ENCODE results near the gene AKAP8L. TPM values are rescaled to one million over a fixed set of nuclear protein-coding genes. Genes with fewer than 3 reads are reported as not detected.

Gene AKAP8L
- total and polyA plus RNA-seq, 12 donors, result 45.2 to 140 (median 63.1) TPM

- TF ChIP-seq CTCF (IDR thresholded peaks at IDR 0.05), result peak in 5 of 9 donors; percentile 7 to 19 (median 14)
- H3K4me3 ChIP-seq, result no peak overlapping the region
- DNase-seq (no peak), ATAC-seq (no peak)
- 81 to 83% methylated on average over 17 of the region's 17 CpGs for WGBS, 2 donors
- H3K27me3 ChIP-seq, result peaks cover 27 to 52% (median 39%) of the 10 kb centered on the region in 7 donors
- H3K9me3 ChIP-seq, result no peaks in the 10 kb centered on the region
- H3K27ac ChIP-seq, result no peak overlapping the region
- H3K4me1 ChIP-seq, result peaks cover 2 to 23% (median 17%) of the 10 kb centered on the region in 9 donors
- H3K36me3 ChIP-seq, result peaks cover 0 to 56% (median 0%) of the 10 kb centered on the region in 9 donors
- intact Hi-C loops (cut with DNase I), result loop anchor here in 3 of 10 donors (5.0 to 10.0 kb wide), 4 partner anchors 37 to 349 kb away; partner anchors contain the start of genes AKAP8L (in 1 of the 3) and SYDE1 (in 1 of the 3)
Measured at GRCh38 chr19:15453906-15454860, 35.4 kb upstream of the AKAP8L start.

- peaks cover 4 to 33% (median 25%) of the 10 kb centered on the region in 9 donors for H3K4me1 ChIP-seq
- WGBS, 2 donors, result 15% methylated on average over 44 of the region's 44 CpGs
- intact Hi-C loops (cut with DNase I), result loop anchor here in 3 of 10 donors (5.0 to 10.0 kb wide), 4 partner anchors 36 to 348 kb away; partner anchors contain the start of genes AKAP8L (in 1 of the 3) and SYDE1 (in 1 of the 3)
- peaks cover 27 to 44% (median 34%) of the 10 kb centered on the region in 7 donors for H3K27me3 ChIP-seq
- no peaks in the 10 kb centered on the region for H3K9me3 ChIP-seq
- ATAC-seq (peak in 6 of 8 donors; percentile 14 to 40 (median 28)), DNase-seq (peak in 1 of 2 donors; percentile 52)
- TF ChIP-seq CTCF (IDR thresholded peaks at IDR 0.05), result peak in 7 of 9 donors; percentile 9 to 57 (median 41)
- H3K4me3 ChIP-seq, result peak overlapping the region; percentile 34 to 60 (median 56)
- peak overlapping the region in 9 of 10 donors; percentile 14 to 90 (median 59) for H3K27ac ChIP-seq
- peaks cover 0 to 52% (median 0%) of the 10 kb centered on the region in 9 donors for H3K36me3 ChIP-seq
Measured at GRCh38 chr19:15453091-15453578, 34.3 kb upstream of the AKAP8L start.

- ATAC-seq (peak; percentile 62 to 89 (median 82)), DNase-seq (peak; percentile 91 to 93)
- WGBS, 2 donors, result 8 to 17% methylated on average over 35 to 37 of the region's 37 CpGs
- no peaks in the 10 kb centered on the region for H3K9me3 ChIP-seq
- H3K27ac ChIP-seq, result peak overlapping the region in 9 of 10 donors; percentile 14 to 90 (median 59)
- peaks cover 4 to 33% (median 25%) of the 10 kb centered on the region in 9 donors for H3K4me1 ChIP-seq
- intact Hi-C loops (cut with DNase I), result loop anchor here in 3 of 10 donors (5.0 to 10.0 kb wide), 4 partner anchors 35 to 348 kb away; partner anchors contain the start of genes AKAP8L (in 1 of the 3) and SYDE1 (in 1 of the 3)
- peaks cover 22 to 37% (median 28%) of the 10 kb centered on the region in 7 donors for H3K27me3 ChIP-seq
- TF ChIP-seq CTCF (IDR thresholded peaks at IDR 0.05), result no peak
- H3K36me3 ChIP-seq, result peaks cover 0 to 46% (median 0%) of the 10 kb centered on the region in 9 donors
- peak overlapping the region; percentile 34 to 60 (median 56) for H3K4me3 ChIP-seq
Measured at GRCh38 chr19:15452111-15453047, 33.6 kb upstream of the AKAP8L start.

Measured in heart right ventricle (tissue), 16 donors.